Raji (cell line): Measurements from ENCODE around the gene POLN.

Experiments
- POLR2A ChIP-seq: IDR thresholded peaks from 2 replicates; pipeline ENCODE4 v1.6.1; 2011; ENCODE audit warnings: low read depth, low read length, control low read depth; ENCODE audit not compliant: insufficient read depth

The POLN gene

GRCh38 chr4:2150076-2150475 lies 91.8 kb downstream of the POLN start:
- no peak for TF ChIP-seq POLR2A

DNA sequence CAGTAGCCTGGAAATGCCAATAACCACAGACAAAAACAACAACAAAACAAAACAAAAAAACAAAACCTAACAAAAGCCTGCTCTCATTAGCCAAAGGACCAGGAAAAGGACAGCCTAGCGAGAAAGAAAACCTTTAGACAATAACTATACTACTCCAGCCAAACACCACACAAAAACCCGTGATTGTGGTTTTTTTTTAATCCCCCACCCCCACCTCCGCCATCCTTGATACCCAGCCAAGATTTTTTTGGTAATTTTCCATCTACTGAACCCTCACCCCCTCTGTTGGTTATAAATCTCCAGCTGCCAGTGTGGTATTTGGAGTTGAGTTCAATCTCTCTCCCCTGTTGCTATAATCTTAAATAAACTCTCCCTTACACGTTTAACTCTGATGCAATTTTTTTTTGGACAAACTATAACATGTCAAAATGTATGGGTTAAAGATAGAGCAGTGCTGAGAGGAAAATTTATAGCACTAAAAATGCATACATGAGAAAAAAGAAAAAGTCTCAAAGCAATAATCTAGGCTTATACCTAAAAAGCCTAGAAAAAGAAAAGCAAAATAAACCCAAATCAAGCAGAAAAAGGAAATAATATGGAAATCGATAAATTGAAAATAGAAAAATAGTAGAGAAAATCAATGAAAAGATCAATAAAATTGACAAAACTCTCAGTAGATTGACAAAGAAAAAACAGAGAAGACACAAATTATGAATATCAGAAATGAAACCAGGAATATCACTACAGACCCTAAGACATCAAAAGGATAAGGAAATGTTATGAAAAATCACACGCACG lies 99.1 kb downstream of the POLN start:
- TF ChIP-seq POLR2A: no peak

- no peak for TF ChIP-seq POLR2A
These were observed 100.0 kb downstream of the POLN start for GRCh38 chr4:2141762-2142451.

DNA sequence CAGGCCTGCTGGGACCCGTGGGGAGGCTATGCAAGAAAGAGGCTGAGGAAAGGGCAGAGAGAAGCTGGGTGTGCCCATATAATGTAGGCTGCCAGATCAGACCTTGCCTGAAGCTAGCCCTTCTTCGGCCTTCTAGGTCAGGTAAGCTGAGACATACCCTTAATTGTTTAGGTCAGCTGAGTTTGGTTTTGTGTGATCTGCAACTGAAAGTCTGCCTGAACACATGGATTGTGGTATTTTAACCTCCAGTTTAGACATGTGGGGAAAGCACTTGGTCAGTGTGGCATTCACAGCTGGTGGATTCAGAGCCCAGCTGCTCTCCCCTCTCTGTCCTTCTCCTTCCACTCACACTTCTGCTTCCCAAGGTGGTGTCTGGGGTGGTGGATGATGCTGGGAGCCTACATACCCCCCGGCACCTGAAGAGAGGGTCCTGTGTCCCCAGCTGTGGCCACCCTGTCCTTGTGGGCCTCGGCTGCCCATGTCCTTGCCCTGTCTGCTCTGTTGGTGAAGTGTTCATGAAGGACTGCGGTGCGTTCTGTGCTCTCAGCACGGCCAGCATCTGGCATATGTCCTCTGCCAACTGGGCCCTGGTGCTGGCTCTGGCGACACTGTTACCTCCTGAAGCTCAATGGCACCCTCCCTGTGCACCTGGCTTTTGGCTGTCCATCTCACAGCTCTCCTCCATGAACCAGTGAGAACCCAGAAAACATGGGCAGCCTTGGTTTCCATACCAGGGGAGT lies 100.7 kb downstream of the POLN start:
- no peak for TF ChIP-seq POLR2A

DNA sequence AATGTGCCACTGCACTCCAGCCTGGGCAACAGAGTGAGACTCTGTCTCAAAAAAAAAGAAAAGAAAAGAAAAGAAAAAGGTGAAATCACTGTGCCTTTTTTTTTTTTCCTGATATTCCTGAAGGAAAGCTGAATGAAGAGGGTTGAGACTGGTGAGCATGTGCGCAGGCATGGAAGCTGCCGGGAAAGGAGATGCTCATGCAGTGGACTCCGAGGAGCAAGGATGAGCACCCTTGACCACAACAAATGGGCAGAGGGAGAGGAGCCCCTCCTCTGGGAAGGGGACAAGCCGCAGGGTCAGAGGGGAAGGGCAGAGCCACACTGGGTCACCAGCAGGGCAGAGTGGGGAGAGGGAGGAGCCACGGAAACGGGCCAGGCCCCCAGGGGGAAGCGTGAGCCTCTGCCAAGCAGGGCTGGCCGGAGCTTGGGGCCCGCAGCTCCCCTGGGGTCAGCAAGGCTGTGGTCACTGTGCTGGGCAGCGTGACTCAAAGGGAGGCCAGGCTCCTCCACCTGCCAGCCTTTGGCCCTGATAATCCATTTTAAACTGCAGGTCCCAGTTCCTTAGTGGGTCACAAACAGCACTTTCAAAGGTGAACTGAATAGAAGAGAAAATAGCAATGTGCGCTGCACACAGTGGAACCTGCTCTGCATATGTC lies 102.9 kb downstream of the POLN start:
- TF ChIP-seq POLR2A: no peak

GRCh38 chr4:2136726-2137125 lies 105.2 kb downstream of the POLN start:
- TF ChIP-seq POLR2A: no peak

- TF ChIP-seq POLR2A: no peak
These were observed 106.8 kb downstream of the POLN start for GRCh38 chr4:2135083-2135482.

- no peak for TF ChIP-seq POLR2A
These were observed 109.5 kb downstream of the POLN start for GRCh38 chr4:2132438-2132837.

- TF ChIP-seq POLR2A: no peak
These were observed 114.2 kb downstream of the POLN start for GRCh38 chr4:2127609-2128332.

GRCh38 chr4:2126309-2127043 lies 115.4 kb downstream of the POLN start:
- no peak for TF ChIP-seq POLR2A

GRCh38 chr4:2125831-2126230 lies 116.1 kb downstream of the POLN start:
- TF ChIP-seq POLR2A: no peak

GRCh38 chr4:2125023-2125422 lies 116.9 kb downstream of the POLN start:
- no peak for TF ChIP-seq POLR2A

- TF ChIP-seq POLR2A: no peak
These were observed 125.1 kb downstream of the POLN start for GRCh38 chr4:2116687-2117400.
